Skeletal muscle cell (primary cell): ENCODE results near the gene TUFM.
A peak's percentile ranks its signal among the peaks of the same experiment; 100 is the strongest.
"Not testable (repeated sequence)": the region's sequence is repeated elsewhere in the genome, so short reads cannot be mapped to it uniquely, and the experiment has no call there.

ENCODE experiments used
- DNase-seq: peaks from one replicate; pipeline ENCODE4 v3.0.0-alpha.2; 2010; ENCODE audit warnings: low read depth
- H3K4me3 ChIP-seq: 2 replicates; pipeline ENCODE4 v1.5.1; 2011; ENCODE audit warnings: low read depth, mild to moderate bottlenecking, control low read depth, low read length, moderate library complexity

Gene TUFM

DNA sequence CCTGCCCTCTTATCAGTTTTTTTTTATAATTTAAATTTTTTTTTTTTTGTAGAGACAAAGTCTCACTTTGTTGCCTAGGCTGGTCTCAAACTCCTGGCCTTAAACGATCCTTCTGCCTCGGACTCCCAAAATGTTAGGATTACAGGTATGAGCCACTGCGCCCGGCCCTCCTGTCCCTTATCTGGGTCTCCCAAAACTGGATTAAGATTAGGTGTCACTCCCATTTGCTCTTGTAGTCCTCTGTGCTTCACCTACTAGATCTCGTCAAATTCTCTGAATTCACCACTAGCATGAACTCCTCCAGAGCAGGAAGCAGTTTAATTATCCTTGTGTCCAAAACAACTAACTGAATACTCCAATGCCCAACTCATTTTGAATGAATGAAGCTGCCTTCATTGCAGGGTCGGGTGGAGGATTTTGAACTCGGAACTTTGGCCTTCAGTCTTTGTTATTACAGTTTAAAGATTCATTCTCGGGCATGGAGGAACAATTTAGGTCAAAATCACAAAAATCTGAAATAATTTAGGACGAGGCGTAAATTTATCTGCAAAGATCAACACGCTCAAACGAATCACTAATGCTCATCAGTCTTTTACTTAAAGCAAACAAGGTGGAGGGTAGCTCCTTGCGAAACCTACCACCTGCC is 24.2 kb downstream of the TUFM start:
- H3K4me3 ChIP-seq = peak overlapping the region; percentile 90
- DNase-seq = no peak

DNA sequence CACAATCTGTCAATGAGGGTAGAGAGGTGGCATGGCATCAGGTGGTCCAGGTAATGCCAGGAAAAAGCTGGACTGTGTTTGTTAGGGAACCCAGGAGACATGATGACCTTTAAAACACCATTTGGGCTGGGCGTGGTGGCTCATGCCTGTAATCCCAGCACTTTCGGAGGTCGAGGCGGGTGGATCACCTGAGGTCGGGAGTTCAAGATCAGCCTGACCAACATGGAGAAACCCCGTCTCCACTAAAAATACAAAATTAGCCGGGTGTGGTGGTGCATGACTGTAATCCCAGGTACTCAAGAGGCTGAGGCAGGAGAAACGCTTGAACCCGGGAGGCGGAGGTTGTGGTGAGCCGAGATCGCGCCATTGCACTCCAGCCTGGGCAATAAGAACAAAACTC is 25.6 kb downstream of the TUFM start:
- DNase-seq, H3K4me3 ChIP-seq: not testable (repeated sequence)

DNA sequence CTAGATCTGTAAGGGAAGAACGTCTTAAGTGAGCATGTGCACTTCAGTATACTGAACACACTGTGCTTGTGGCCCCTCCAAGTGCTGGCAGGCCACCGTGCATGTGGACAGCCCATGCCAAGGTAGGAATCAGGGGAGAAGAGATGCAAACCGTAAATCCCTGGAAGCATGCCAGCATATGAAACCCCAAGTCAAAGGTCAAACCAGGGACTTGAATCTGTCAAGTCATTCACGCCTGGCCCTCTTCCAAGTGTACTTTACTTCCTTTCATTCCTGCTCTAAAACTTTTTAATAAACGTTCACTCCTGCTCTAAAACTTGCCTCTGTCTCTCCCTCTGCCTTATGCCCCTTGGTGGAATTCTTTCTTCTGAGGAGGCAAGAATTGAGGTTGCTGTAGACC is 26.1 kb downstream of the TUFM start:
- no peak overlapping the region for H3K4me3 ChIP-seq
- no peak for DNase-seq

DNA sequence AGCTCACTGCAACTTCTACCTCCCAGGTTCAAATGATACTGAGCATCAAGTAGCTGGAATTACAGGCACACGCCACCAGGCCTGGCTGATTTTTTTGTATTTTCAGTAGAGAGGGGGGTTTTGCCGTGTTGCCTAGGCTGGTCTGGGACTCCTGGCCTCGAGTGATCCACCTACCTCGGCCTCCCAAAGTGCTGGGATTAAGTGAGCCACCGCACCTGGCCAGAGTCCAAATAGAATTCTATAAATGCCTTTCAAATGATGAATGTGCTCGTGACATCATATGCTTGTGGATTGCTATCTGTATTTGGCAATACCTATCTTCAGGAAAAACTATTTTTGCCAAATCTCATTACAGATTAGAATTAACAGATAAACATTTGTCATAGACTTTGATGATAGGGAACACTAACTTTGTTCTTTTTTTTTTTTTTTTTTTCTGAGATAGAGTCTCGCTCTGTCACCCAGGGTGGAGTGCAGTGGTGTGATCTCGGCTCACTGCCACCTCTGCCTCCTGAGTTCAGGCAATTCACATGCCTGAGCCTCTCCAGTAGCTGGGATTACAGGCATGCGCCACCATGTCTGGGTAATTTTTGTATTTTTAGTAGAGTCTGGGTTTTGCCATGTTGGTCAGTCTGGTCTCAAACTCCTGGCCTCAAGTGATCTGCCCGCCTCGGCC is 38.6 kb downstream of the TUFM start:
- not testable (repeated sequence) for H3K4me3 ChIP-seq, DNase-seq

DNA sequence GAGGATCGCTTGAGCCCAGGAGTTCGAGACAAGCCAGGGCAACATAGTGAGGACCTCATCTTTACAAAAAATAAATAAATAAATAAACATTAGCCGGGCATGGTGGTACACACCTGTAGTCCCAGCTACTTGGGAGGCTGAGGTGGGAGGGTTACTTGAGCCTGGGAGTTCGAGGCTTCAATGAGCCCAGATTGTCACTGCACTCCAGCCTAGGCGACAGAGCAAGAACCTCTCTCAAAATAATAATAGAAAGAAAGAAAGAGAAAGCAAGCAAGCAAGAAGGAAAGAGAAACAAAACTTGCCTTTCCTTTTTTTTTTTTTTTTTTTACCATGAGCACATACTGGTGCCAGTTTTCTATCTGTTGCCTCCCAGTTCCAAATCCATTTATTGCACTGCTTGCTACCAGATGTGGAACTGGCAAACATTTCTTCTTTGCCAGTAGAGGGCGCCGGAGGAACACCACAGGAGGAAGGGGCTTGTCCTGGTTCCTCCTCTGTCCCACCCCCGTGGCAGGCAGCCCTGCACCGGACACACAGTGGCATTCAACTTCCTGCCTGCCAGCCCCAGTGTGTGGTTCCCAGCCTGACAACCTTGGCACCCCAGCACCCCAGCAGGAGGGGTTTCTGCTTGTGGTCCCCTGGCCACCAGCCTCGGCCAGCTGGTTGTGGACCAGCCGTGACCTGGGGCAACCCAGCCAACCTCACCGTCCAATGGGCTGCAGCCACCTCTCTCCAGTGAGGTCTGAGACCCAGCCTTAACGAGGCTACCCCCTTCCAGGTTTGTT is 43.7 kb downstream of the TUFM start:
- peak; percentile 11 for DNase-seq
- not testable (repeated sequence) for H3K4me3 ChIP-seq
